KOPT-K1 (cell line): ENCODE data around the gene SH3BP2.
"Not testable (repeated sequence)": the region's sequence is repeated elsewhere in the genome, so short reads cannot be mapped to it uniquely, and the experiment has no call there.

Experiments used
- H3K27ac ChIP-seq: fragments of 200-600 bp; sonication (generic); 2 replicates; pipeline ENCODE4 v1.5.1; 2016; ENCODE audit warnings: antibody characterized with exemption, mild to moderate bottlenecking, low read depth, low read length; ENCODE audit not compliant: poor library complexity, severe bottlenecking
- H3K36me3 ChIP-seq: fragments of 200-600 bp; sonication (generic); 2 replicates; pipeline ENCODE4 v1.5.1; 2017; ENCODE audit warnings: antibody characterized with exemption, mild to moderate bottlenecking, low read length, moderate library complexity; ENCODE audit not compliant: insufficient read depth
- H3K9me3 ChIP-seq: fragments of 200-600 bp; sonication (generic); 2 replicates; pipeline ENCODE4 v1.5.1; 2017; ENCODE audit warnings: antibody characterized with exemption, low read length, mild to moderate bottlenecking; ENCODE audit not compliant: insufficient read depth, poor library complexity, severe bottlenecking

The SH3BP2 gene

GRCh38 chr4:2757426-2757825 lies 35.5 kb upstream of the SH3BP2 start:
- H3K27ac ChIP-seq: no peak overlapping the region
- peaks cover 10% of the 10 kb centered on the region; the same call in 1 of the 2 replicates for H3K36me3 ChIP-seq
- H3K9me3 ChIP-seq: no peaks in the 10 kb centered on the region

- Histone ChIP-seq H3K9me3 (no peaks in the 10 kb centered on the region), H3K27ac (no peak overlapping the region), H3K36me3 (no peaks in the 10 kb centered on the region)
Measured at GRCh38 chr4:2761035-2761923, 31.6 kb upstream of the SH3BP2 start.

GRCh38 chr4:2762048-2762447 lies 30.8 kb upstream of the SH3BP2 start:
- H3K27ac ChIP-seq: no peak overlapping the region
- H3K36me3 ChIP-seq: no peaks in the 10 kb centered on the region
- no peaks in the 10 kb centered on the region for H3K9me3 ChIP-seq

GRCh38 chr4:2762486-2763370 lies 30.2 kb upstream of the SH3BP2 start:
- H3K27ac ChIP-seq, H3K36me3 ChIP-seq: not testable (repeated sequence)

GRCh38 chr4:2763511-2763967 lies 29.3 kb upstream of the SH3BP2 start:
- no peak overlapping the region for H3K27ac ChIP-seq
- H3K36me3 ChIP-seq: no peaks in the 10 kb centered on the region
- H3K9me3 ChIP-seq: no peaks in the 10 kb centered on the region

More at GRCh38 chr4:2762486-2763370, 30.2 kb upstream of the SH3BP2 start:
- H3K9me3 ChIP-seq: not testable (repeated sequence)

- peaks cover 13% of the 10 kb centered on the region for H3K9me3 ChIP-seq
- no peak overlapping the region for H3K27ac ChIP-seq
- H3K36me3 ChIP-seq: no peaks in the 10 kb centered on the region
Measured at GRCh38 chr4:2765832-2766526, 26.9 kb upstream of the SH3BP2 start.

- H3K36me3 ChIP-seq: no peaks in the 10 kb centered on the region
- no peak overlapping the region for H3K27ac ChIP-seq
- H3K9me3 ChIP-seq: peaks cover 15% of the 10 kb centered on the region
Measured at GRCh38 chr4:2767046-2767704, 25.7 kb upstream of the SH3BP2 start.

- peaks cover 15% of the 10 kb centered on the region for H3K9me3 ChIP-seq
- H3K27ac ChIP-seq: no peak overlapping the region
- H3K36me3 ChIP-seq: no peaks in the 10 kb centered on the region
Measured at GRCh38 chr4:2767705-2768074, 25.2 kb upstream of the SH3BP2 start.

GRCh38 chr4:2768124-2768523 lies 24.8 kb upstream of the SH3BP2 start:
- no peak overlapping the region for H3K27ac ChIP-seq
- no peaks in the 10 kb centered on the region for H3K36me3 ChIP-seq
- peaks cover 15% of the 10 kb centered on the region for H3K9me3 ChIP-seq

- Histone ChIP-seq H3K9me3 (peaks cover 15% of the 10 kb centered on the region), H3K27ac (no peak overlapping the region), H3K36me3 (no peaks in the 10 kb centered on the region)
Measured at GRCh38 chr4:2768921-2769336, 24.0 kb upstream of the SH3BP2 start.

- Histone ChIP-seq H3K36me3 (no peaks in the 10 kb centered on the region), H3K9me3 (peaks cover 15% of the 10 kb centered on the region), H3K27ac (no peak overlapping the region)
Measured at GRCh38 chr4:2771264-2771663, 21.6 kb upstream of the SH3BP2 start.

GRCh38 chr4:2780643-2781042 lies 12.2 kb upstream of the SH3BP2 start:
- not testable (repeated sequence) for H3K9me3 ChIP-seq, H3K36me3 ChIP-seq, H3K27ac ChIP-seq

- H3K9me3 ChIP-seq: no peaks in the 10 kb centered on the region
- H3K36me3 ChIP-seq: no peaks in the 10 kb centered on the region
- no peak overlapping the region for H3K27ac ChIP-seq
Measured at GRCh38 chr4:2781911-2782310, 11.0 kb upstream of the SH3BP2 start.

GRCh38 chr4:2783790-2784189 lies 9.1 kb upstream of the SH3BP2 start:
- no peaks in the 10 kb centered on the region for H3K36me3 ChIP-seq
- no peaks in the 10 kb centered on the region for H3K9me3 ChIP-seq
- H3K27ac ChIP-seq: no peak overlapping the region
